ENCODE data around the gene CCDC116. TPM values are rescaled to one million over a fixed set of nuclear protein-coding genes. Genes with fewer than 3 reads are reported as not detected.
A peak's percentile ranks its signal among the peaks of the same experiment; 100 is the strongest.

Gene CCDC116
- under 1 TPM; 0.13 to 0.24 (median 0.20) TPM for total RNA-seq
- polyA plus RNA-seq = under 1 TPM; 0.07 to 0.32 (median 0.14) TPM
- long read RNA-seq, donor 1, partial matches to known transcripts = 1 of 1 reads
- long read RNA-seq, donor 1, other reads (novel, unspliced or antisense) = 0 of 1 reads
- long read RNA-seq, donor 2 = 0 reads

DNA sequence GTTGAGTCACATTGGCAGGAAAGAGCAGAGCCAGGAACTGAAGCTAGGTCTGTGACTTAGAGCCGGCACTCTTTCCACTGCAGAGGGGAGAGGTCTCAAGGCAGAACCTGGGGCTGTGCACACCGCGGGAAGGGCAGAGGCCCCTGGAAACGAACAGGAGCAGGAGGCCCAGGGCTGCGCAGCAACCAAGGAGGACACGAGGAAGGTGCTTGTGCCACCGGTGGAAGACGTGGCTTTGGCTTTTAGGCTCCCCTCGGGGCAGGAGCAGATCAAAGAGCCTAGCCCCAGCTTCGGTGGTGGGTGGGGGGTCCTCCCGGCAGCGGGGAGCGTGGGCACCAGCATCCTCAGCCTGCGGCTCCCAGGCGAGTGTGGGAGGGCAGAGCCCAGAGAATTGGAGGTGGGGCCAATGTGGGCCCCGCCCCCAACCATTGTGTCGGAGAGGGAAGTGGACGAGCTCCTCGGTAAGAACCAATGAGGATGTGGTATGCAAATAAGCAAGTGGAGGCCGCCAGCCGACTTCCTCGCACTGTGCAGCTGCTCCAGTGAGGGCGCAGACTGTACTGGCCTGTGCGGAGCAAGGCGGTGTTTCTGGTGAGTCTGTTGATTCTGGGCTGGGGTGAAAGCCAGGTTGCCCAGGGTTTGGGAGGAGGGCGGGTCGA lies at the start of gene CCDC116:
Gene CCDC116, plus strand, starts transcription at position 524 of the 659 bp plus-strand sequence. CDS start 422 bp downstream, outside the sequence.
- intact Hi-C loops (cut with DNase I) = no loop called here
- H3K4me1 ChIP-seq = no peaks in the 10 kb centered on the region
- no peaks in the 10 kb centered on the region for H3K9me3 ChIP-seq
- no peaks in the 10 kb centered on the region for H3K27me3 ChIP-seq (ENCODE audit: insufficient read depth in 3 of 3, low read length in 2 of 3)
- H3K36me3 ChIP-seq (ENCODE audit: insufficient read depth in 1 of 2, low read depth in 1 of 2) = no peaks in the 10 kb centered on the region
- H3K27ac ChIP-seq = no peak within 1 kb of the TSS
- no peak within 1 kb of the TSS for H3K4me3 ChIP-seq
- WGBS, 3 donors = 53 to 83% (median 83%) methylated on average over 27 of the region's 27 CpGs
- DNase-seq (peak in 1 of 2 donors; percentile 68), ATAC-seq (no peak)
- no peak for TF ChIP-seq CTCF (IDR thresholded peaks at IDR 0.05)

DNA sequence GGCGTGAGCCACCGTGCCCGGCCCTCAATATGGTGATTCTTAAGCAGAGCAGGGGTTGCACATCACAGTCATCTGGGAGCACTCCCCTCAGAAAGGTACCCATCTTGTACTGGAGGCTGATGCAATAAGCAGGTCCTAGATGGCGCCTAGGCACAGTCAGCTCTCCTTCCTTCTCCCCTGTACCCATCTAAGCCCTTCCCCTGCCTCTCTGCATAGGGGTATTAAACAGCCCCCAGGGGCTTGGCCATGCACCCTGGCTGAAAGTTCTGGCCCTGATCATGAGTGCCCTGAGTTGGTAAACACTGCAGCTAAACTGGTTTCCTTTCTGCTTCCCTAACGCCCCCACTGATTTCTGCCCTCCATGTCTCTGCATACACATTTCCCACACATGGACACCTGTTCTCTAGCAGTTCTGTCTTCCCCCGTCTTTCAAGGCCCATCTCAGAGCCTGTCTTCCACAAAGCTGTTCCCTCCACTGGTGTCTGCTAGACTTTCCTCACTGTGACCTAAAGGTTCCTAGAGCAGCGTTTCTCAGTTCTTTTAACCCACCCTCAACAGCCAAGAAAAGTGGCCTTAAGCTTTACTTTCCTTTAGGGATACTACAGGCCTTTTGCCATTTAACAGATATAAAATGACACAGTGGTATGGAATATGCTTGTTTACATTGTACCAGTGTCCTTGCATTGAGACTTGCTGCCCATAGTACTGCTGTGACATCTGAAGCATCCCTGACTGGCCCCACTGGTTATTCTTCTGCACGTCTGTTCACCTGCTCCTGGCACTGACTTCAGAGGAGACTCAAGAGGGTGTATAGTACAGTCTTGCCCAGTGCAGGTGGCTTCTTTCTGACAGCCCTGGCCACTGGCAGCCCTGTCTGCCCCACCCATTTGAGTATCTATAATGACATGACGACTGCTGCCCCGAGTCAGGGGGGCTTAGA lies 49.5 kb upstream of the CCDC116 start:
- ATAC-seq = peak in 3 of 4 donors; percentile 15 to 24 (median 15)
- no peak for TF ChIP-seq CTCF (IDR thresholded peaks at IDR 0.05)
- intact Hi-C loops (cut with DNase I) = no loop called here
- DNase-seq = no peak
- Histone ChIP-seq H3K4me3 (no peak overlapping the region), H3K27me3 (ENCODE audit: insufficient read depth in 3 of 3, low read length in 2 of 3) (no peaks in the 10 kb centered on the region), H3K9me3 (no peaks in the 10 kb centered on the region), H3K27ac (no peak overlapping the region), H3K36me3 (ENCODE audit: insufficient read depth in 1 of 2, low read depth in 1 of 2) (no peaks in the 10 kb centered on the region), H3K4me1 (peaks cover 36% of the 10 kb centered on the region)
- 64 to 76% (median 70%) methylated on average over 10 of the region's 10 CpGs for WGBS, 3 donors

DNA sequence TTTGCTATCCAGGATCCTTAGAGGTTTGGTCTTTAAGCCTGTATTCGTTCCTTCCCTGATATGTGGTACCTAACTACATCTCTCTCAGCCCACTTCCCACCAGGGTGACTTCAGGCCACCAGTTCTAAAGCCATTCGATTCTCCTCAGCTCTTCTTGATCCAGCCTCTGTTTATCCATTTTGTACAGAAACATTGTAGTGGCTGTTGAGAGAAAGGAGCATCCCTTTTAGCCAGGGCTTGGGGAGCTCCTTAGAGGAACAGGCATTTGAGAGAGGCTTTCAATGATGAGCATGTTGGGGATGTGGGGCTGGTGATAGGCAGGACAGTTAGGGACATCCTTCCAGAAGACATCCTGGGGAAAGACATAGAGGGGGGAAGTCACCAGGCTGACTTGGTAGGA lies 47.2 kb upstream of the CCDC116 start:
- Histone ChIP-seq H3K27ac (no peak overlapping the region), H3K4me3 (no peak overlapping the region), H3K27me3 (ENCODE audit: insufficient read depth in 3 of 3, low read length in 2 of 3) (no peaks in the 10 kb centered on the region), H3K36me3 (ENCODE audit: insufficient read depth in 1 of 2, low read depth in 1 of 2) (no peaks in the 10 kb centered on the region), H3K9me3 (no peaks in the 10 kb centered on the region), H3K4me1 (peaks cover 38% of the 10 kb centered on the region)
- intact Hi-C loops (cut with DNase I) = no loop called here
- no peak for TF ChIP-seq CTCF (IDR thresholded peaks at IDR 0.05)
- DNase-seq (no peak), ATAC-seq (no peak)
- 77 to 91% (median 86%) methylated on average over 2 of the region's 2 CpGs for WGBS, 3 donors

DNA sequence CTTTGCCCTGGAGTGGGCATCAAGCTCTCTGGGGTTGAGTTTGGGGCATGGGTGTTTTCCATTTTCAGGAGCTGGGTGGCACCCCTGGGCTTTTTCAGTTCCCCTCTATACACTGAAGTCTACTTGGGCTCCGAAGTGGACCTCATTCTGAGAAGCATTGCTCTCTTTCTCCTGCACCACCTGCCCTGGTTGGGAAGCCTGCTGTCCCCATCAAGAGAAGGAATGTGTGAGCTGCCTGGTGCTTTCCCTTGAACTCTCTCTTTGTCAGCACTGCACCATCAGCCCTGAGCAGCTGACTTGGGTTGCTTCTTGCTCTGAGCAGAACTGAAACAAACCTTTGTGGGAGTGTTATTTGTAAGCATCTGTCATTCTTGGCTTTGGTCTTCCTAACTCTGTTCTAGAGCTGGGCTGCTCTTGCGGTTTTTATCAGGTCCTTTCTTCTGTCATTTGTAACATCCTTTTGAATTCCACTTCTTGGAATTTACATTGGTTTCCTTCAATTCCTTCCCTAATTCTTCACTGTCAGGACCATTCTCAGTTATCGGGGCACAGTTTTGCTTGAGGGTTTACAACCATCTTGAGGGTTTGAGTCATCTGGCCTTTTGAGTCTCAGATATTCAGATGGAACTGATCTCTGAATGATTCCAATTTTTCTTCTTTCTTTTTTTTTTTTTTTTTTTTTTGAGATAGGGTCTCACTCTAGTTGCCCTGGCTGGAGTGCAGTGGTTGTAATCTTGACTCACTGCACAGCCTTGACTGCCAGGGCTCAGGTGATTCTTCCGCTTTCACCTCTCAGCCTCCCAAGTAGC lies 44.6 kb upstream of the CCDC116 start:
- Histone ChIP-seq H3K27ac (no peak overlapping the region), H3K27me3 (ENCODE audit: insufficient read depth in 3 of 3, low read length in 2 of 3) (no peaks in the 10 kb centered on the region), H3K4me1 (peaks cover 54% of the 10 kb centered on the region), H3K4me3 (no peak overlapping the region), H3K36me3 (ENCODE audit: insufficient read depth in 1 of 2, low read depth in 1 of 2) (peaks cover 0 to 3% of the 10 kb centered on the region in 2 donors), H3K9me3 (no peaks in the 10 kb centered on the region)
- DNase-seq = no peak
- 68 to 76% (median 71%) methylated on average over 4 of the region's 4 CpGs for WGBS, 3 donors
- intact Hi-C loops (cut with DNase I) = no loop called here
- TF ChIP-seq CTCF (IDR thresholded peaks at IDR 0.05) = no peak
- ATAC-seq = no peak
